GM12875 (cell line): ENCODE results near the gene SH3RF2.

Source experiments
- H3K4me3 ChIP-seq: one replicate; pipeline ENCODE4 v1.5.1; 2011; ENCODE audit warnings: low read depth, low read length, control low read depth
- TF ChIP-seq, protein P1 (sequence below): IDR thresholded peaks from 2 replicates; pipeline ENCODE4 v1.5.1; 2011; ENCODE audit warnings: low read depth, mild to moderate bottlenecking, control low read depth, inconsistent platforms, low read length, moderate library complexity, borderline replicate concordance; ENCODE audit not compliant: insufficient read depth

SH3RF2 gene

DNA sequence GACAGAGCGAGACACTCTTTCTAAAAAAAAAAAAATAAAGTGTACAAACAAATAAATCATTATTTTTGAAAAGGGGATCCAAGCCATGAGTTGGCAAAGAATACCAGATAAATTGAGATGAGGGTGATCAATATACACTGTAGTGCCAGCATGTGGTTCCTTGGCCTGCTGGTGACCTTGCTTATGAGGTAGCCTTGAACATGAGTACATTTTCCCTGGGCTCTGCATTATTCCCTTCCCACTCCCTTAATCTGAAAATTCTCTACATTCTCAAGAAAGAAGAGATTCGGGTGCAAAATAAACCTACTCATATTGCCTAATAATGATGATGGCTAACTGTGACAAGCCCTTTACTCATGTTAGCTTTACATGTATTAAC, 33.3 kb downstream of the SH3RF2 start:
- no peak overlapping the region for H3K4me3 ChIP-seq
- TF ChIP-seq, protein P1, sequence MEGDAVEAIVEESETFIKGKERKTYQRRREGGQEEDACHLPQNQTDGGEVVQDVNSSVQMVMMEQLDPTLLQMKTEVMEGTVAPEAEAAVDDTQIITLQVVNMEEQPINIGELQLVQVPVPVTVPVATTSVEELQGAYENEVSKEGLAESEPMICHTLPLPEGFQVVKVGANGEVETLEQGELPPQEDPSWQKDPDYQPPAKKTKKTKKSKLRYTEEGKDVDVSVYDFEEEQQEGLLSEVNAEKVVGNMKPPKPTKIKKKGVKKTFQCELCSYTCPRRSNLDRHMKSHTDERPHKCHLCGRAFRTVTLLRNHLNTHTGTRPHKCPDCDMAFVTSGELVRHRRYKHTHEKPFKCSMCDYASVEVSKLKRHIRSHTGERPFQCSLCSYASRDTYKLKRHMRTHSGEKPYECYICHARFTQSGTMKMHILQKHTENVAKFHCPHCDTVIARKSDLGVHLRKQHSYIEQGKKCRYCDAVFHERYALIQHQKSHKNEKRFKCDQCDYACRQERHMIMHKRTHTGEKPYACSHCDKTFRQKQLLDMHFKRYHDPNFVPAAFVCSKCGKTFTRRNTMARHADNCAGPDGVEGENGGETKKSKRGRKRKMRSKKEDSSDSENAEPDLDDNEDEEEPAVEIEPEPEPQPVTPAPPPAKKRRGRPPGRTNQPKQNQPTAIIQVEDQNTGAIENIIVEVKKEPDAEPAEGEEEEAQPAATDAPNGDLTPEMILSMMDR: no peak

- TF ChIP-seq, protein P1: no peak
- no peak overlapping the region for H3K4me3 ChIP-seq
Measured at GRCh38 chr5:145971108-145971507, 34.7 kb downstream of the SH3RF2 start.

- H3K4me3 ChIP-seq: no peak overlapping the region
- TF ChIP-seq, protein P1: no peak
Measured at GRCh38 chr5:145971701-145972100, 35.3 kb downstream of the SH3RF2 start.

GRCh38 chr5:145975001-145975360, 38.6 kb downstream of the SH3RF2 start:
- H3K4me3 ChIP-seq: no peak overlapping the region
- TF ChIP-seq, protein P1: no peak

DNA sequence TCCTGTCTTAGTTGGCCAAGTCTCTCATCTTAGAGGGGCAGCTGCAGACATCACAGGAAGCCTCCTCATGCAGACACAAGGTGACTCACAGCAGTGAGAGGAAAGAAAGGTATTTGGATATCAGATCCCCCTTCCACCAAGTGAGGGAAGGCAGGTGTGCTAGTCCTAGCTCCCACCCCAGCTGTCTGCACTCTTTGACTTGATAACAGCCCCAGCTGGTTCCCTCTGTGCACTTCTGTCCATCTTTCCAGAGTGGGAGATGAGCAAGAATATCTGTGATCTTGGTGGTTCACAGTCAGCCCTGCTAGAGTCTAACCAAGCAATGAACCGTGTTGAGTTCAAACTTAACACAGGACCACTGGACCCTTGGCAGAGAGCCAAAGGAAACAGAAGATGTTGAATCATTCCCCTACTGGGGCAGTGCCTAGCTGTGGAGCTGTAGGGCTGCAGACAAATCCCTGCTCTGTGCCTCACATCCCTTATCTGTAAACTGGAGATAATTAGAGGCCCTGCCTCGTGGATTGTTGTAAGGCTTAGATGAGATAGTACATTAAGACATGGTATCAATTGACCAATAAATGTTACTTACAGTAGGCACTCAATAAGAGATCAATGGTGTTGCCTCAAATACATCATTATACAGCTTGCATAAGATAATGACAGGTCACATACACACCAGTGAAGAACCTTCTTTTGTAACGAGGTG, 39.1 kb downstream of the SH3RF2 start:
- no peak overlapping the region for H3K4me3 ChIP-seq
- TF ChIP-seq, protein P1: no peak

- no peak overlapping the region for H3K4me3 ChIP-seq
- TF ChIP-seq, protein P1: no peak
Measured at GRCh38 chr5:145976431-145977155, 40.2 kb downstream of the SH3RF2 start.

DNA sequence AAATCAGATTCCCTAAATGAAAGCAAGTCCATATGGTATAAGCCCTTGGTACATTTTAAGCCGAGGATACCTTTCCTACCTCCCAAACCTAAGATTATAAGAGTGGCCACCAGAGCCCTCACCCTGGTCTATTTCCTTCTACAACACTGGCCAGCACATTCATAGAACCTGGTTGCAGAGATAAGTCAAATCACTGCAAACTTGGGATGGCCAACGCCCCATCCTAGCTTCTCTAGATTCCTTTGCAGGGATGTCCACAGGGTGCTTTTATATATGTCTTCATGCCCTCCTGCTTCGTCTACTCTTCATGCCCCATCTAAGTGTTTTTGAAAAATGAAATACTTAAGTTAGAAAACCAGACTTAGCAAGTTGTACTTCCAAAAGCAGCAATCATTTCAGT, 41.8 kb downstream of the SH3RF2 start:
- TF ChIP-seq, protein P1: no peak
- no peak overlapping the region for H3K4me3 ChIP-seq
